GM21723 (cell line): Measurements from ENCODE around the gene C20orf144.

Experiments
- ATAC-seq: cut with Tn5 transposase; IDR thresholded peaks from one replicate; pipeline ENCODE4 v1.9.1; 2021; ENCODE audit warnings: mild to moderate bottlenecking, moderate library complexity; ENCODE audit not compliant: unreplicated experiment

Gene C20orf144

DNA sequence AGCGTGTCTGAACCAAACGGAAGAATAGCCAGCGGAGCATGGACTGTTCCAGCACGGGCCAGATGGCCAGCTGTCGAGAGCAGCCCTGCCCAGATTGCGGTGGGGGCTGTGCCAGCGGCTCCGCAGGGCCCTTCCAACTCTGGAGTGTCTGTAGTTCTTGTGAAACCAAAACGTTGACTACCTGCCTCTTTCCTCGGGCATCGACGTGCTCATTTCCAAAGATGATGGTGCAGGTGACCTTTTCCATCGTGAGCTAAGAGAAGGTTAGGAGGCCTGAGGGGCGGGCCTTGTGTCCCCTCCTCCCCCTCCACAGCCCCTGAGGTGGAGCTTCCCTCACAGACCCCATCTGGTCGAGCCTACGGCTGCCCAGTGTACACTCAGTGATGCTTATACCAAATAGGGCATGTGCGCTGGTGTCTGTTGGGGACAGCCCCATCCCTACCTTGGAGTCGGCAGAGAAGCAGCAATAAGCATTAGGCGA lies 12.9 kb upstream of the C20orf144 start:
- ATAC-seq = no peak

DNA sequence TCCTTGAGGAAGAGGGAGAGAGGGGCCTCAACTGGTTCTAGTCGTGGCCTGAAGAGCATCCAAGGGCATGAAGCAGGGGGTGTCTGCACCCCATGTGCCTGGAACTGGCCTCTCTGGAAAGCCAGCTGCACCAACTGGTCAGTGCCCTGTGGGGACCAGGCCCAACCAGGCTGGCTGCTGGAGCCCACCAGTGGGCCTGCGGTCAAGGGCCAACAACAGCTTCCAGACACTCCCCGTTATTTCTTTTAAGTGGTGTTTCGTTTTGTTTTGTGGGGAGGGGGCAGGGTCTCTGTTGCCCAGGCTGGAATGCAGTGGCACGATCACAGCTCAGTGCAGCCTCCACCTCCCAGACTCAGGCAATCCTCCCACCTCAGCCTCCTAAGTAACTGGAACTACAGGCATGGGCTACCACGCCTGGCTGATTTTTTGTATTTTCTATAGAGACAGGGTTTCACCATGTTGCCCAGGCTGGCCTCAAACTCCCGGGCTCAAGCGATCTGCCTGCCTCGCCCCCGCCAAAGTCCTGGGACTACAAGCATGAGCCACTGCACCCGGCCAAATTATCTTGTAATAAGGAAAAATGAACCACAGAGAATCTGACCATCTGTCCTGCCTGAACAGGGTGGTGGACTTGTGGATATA lies 11.9 kb upstream of the C20orf144 start:
- no peak for ATAC-seq

DNA sequence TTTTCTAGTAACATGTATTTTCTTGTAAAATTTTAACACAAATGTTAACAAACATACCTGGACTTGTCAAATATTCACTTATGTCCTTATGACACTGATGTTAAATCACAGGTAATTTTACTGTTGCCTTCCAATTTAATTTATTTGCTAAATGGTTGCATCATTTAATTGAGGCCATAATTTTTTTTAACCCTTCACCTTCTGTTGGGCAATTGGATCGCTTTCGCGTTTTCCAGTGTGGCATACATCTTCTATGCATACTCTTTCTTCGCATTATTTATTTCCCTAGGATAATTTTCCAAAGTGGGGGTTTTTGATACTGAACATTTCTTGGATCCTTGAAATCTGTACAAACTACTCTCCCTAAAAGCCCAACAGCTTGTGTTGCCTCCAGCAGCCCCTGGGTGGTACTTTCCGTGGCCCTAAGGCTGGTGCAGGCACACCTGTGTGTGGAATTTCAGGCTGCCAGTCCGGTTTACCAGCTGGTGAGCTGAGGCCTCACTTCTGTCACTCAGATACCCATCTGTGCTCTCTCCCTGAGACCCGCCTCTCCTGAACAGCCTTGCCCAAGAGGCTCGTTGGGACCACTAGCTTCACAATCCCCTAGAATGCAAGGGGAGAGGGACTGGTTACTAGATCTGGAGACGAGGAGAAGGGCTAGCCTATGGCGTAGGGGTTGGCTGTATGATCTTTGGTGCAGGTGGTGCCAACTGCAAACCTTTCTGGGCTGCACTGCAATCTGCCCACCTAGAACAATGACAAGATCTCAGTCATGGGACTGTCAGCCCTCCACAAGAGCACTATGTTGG lies 11.2 kb upstream of the C20orf144 start:
- no peak for ATAC-seq

DNA sequence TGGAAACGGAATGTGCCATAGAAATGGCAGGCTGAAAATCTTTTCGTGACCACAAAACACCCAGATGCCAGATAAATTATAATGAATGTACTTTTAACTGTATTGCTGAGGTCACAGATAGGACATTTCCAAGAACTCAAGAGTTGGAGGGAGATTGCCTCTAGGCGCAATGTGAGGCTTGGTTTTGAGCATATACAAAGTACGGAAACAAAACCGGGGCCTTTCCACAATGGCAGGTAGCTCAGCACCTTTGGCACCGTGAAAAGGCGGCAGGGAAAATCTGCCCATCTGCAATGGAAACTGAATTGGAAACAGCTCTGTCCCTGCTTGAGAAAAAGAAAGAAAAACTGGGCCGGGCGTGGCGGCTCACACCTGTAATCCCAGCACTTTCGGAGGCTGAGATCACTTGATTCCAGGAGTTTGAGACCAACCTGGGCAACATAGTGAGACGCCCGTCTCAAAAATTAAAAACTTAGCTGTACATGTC lies 10.5 kb upstream of the C20orf144 start:
- ATAC-seq = no peak

DNA sequence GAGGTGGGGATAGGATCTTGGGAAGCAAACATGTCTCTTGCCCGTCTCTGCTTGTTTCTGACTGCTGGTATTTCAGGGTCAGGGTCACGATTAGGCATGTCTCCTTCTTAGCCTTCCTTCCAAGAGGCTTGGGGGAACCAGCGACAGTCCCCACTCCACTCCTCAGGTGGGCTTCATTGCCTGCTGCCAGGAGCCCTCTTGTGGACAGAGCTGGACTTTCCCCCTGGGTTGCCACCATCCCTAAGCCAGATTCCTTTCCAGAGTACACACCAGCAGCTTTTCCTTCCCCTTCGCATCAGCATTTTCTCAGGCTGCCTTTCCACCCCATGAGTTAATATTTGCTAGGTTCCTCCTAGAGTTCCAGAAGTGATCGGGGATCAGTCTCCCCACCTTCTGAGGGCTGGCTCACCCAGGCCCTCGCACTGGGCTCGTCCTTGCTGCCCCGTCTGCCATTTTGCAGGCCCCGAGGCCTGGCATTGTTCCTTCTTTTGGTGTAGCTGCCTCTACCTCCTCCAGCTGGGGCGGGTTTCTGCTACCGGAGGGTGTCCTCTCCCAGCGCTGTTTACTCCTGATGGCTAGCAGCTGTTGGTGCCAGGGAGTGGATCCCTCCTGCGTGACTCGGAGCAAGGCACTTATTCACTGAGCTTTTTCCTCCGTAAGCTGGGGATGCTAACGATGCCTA lies 8.8 kb upstream of the C20orf144 start:
- ATAC-seq = peak; percentile 44

- no peak for ATAC-seq
These were observed 8.1 kb upstream of the C20orf144 start for GRCh38 chr20:33653900-33654596.

- ATAC-seq = no peak
These were observed 7.4 kb upstream of the C20orf144 start for GRCh38 chr20:33654680-33655161.

GRCh38 chr20:33655164-33655563 lies 7.0 kb upstream of the C20orf144 start:
- no peak for ATAC-seq

GRCh38 chr20:33656010-33656782 lies 5.9 kb upstream of the C20orf144 start:
- ATAC-seq = no peak

DNA sequence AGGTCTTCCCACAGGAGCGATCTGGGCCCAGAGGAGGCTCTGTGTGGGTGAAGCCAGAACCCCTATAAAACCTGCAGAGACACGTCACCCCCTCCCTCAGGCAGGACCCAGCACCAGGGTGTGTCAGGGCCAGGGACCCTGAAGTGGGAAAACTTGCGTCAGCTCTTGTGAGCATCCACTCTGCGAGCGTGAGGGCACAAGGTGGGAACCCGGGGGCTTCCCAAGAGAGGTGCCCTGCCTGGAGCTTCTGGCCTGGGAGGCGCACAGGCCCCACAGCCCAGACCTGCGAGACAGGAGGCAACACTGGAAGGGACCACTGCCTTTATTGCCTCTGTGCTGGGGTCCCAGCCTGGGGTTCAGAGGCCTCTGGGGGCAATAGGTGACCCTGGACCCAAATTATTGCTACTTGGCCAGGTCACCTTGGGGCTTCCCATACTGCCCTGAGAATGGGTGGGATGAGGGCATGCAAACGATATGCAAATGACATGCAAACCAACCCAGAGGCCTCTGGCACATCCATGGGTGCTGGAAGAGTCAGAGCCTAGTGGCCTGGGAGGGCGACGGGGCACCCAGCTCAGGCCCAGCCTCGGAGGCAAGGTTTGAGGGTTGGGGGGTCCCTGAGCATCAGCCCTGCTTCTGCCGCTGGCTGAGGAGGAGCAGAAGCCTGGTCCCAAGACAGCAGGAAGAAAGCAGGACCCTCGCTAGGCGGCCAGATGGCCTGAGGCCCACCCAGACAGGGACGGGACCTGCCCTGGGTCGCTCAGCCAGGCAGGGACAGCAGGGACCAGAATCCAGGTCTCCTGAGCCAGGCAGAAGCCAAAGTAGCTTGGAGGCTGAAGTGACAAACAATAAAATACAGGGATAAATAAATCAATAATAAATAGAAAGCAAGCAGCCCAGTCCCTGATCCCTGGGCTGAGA lies 5.1 kb upstream of the C20orf144 start:
- ATAC-seq = no peak

DNA sequence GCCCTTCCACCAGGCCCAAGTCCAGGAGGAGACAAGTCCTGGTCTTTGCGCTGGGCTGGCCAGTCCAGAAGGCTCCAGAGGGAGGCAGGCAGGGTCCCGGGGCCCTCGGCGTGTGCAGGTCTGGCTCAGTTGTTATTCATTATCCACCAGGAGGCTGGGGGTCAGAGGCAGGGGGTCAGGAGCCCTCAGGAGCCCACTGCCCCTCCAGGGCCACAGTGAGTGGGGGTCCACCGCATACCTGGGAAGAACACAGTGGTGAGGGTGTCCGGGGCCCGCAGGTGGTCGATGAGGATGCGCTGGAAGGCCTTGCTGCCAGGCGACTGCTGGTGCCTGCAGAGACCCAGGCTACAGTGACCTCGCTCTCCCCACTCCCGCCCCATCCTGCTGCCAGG lies 4.4 kb upstream of the C20orf144 start:
- no peak for ATAC-seq

DNA sequence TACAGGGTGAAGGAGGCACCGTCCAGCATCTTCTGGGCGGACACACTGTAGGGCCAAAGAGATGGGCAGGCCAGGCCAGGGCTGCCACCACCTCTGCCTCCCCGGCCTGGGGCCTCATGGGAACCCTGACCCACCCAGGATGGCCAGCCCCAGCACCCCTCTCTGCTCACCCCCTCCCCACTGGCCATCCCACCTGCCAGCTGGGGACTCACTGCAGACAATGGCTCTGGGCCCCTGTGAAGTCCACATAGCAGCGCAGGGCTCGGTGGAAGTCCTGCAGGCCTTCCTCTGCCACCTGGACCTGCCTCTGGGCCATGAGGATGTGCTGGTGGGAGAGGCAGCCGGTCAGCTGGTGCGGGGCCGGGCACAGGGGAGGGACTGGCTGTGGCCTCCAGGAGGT lies 3.6 kb upstream of the C20orf144 start:
- ATAC-seq = no peak

GRCh38 chr20:33658929-33659328 lies 3.2 kb upstream of the C20orf144 start:
- no peak for ATAC-seq

DNA sequence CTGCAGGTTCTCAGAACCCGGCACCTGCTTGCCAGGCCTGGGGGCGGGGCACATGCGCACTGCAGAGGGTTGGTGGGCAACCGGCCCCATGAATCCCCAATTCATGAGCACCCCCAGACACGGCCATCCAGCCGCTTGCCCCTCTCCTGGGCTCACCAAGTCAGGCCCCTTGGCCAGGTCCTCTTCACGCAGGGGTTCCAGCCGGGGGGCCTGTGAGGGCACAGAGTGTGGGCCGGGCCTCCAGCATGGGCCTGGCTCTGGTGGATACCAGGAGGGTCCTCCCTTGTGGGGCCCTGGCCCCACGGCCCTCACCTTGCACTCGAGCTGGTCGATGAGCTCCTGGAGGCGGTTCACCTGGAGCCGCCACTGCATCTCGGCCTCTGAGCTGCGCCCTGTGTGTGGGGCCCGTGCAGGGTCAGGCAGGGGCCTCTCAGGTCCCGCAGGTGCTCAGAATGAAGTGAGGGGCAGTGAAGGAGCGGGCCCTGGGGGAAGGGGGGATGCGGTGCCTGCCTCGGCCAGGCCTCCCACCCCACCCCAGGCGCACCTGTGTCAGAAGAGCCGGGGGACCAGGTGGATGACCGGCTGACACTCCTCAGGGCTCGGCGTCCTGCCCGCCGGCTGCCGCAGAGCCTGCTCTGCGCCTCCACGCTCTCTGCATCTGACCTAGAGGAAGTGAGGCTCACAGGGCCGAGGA lies 2.6 kb upstream of the C20orf144 start:
- ATAC-seq = no peak

DNA sequence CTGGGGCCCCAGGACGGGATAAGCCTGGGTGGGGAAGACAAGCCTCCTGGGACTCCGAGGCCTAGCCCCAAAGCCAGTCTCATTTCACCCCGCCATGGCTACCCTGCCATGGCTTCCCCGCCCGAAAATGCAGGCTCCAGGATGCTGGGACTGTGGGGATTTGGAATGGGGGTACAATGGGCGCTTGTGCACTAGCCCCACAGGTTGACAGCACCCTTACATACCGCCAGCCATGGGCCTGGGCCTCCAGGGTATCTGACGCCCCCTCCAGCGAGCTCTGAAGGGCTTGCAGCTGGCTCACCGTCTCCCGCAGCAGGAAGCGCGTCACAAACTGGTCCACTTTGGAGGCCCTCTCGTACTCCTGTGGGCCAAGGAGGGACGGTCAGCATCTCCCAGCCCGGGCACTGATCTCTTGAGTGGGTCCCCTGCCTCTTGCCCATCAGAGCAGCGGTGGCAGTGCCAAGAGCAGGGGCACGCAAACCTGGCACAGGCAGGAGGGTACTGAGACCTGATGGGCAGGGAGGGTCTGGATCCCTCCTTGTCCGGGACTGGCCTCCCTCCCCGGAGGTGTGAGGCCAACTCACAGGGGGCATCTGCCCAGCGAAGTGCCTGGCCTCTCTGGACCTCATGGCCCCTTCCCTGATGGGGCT lies 2.0 kb upstream of the C20orf144 start:
- no peak for ATAC-seq

DNA sequence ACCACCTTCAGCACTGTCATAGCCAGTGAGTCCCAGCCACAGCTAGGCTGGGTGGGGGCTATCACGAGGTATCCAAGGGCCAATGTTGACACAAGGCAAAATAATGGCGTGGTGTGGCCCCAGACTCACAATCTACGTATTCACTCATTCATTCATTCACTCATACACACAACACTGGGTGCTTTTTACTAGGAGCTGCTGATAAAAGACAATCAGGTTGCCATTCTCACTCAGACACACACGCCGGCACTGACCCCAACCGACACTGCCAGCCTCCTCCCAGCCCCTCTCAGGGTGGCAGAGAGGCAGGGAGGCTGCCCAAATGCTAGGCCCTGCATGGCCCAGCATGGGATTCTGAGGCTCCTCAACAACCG lies 1.5 kb upstream of the C20orf144 start:
- no peak for ATAC-seq

- peak; percentile 46 for ATAC-seq
These were observed 1.3 kb downstream of the C20orf144 start for GRCh38 chr20:33663161-33664084.
